COLO829 (cell line): ENCODE measurements around the gene IKZF1.

Experiments used
- DNase-seq: peaks from one replicate; pipeline ENCODE4 v3.0.0; 2012; ENCODE audit warnings: low spot score

Gene IKZF1

GRCh38 chr7:50283731-50284130 is 20.8 kb upstream of the IKZF1 start:
- no peak for DNase-seq

GRCh38 chr7:50284296-50284695 is 20.2 kb upstream of the IKZF1 start:
- DNase-seq: no peak

- no peak for DNase-seq
Observed at GRCh38 chr7:50285269-50285668, 19.2 kb upstream of the IKZF1 start.

GRCh38 chr7:50287129-50287528 is 17.4 kb upstream of the IKZF1 start:
- DNase-seq: no peak

- no peak for DNase-seq
Observed at GRCh38 chr7:50292165-50292757, 12.3 kb upstream of the IKZF1 start.

- DNase-seq: no peak
Observed at GRCh38 chr7:50292763-50293162, 11.8 kb upstream of the IKZF1 start.

- DNase-seq: no peak
Observed at GRCh38 chr7:50293509-50294179, 10.9 kb upstream of the IKZF1 start.

GRCh38 chr7:50295133-50295532 is 9.4 kb upstream of the IKZF1 start:
- no peak for DNase-seq

GRCh38 chr7:50296799-50297198 is 7.7 kb upstream of the IKZF1 start:
- DNase-seq: no peak

GRCh38 chr7:50298811-50299562 is 5.5 kb upstream of the IKZF1 start:
- no peak for DNase-seq

- DNase-seq: no peak
Observed at GRCh38 chr7:50300336-50300735, 4.2 kb upstream of the IKZF1 start.

- no peak for DNase-seq
Observed at GRCh38 chr7:50302486-50303334, 1.8 kb upstream of the IKZF1 start.

- no peak for DNase-seq
Observed at GRCh38 chr7:50303335-50304128, 984 bp upstream of the IKZF1 start.

GRCh38 chr7:50304911-50305582 is 531 bp downstream of the IKZF1 start:
- no peak for DNase-seq

GRCh38 chr7:50305583-50306493 is 1.3 kb downstream of the IKZF1 start:
- DNase-seq: no peak

GRCh38 chr7:50306494-50307367 is 2.2 kb downstream of the IKZF1 start:
- no peak for DNase-seq

- DNase-seq: no peak
Observed at GRCh38 chr7:50307368-50308032, 3.0 kb downstream of the IKZF1 start.

GRCh38 chr7:50308203-50308531 is 3.7 kb downstream of the IKZF1 start:
- DNase-seq: no peak
